NCI-H2196 (cell line): Measurements from ENCODE around the gene APOA5.
"Not testable (repeated sequence)": the region's sequence is repeated elsewhere in the genome, so short reads cannot be mapped to it uniquely, and the experiment has no call there.

Source experiments
- DNase-seq: peaks from one replicate; lab custom pipeline; 2025; ENCODE audit not compliant: unreplicated experiment; lab: John Stamatoyannopoulos, UW

The APOA5 gene

DNA sequence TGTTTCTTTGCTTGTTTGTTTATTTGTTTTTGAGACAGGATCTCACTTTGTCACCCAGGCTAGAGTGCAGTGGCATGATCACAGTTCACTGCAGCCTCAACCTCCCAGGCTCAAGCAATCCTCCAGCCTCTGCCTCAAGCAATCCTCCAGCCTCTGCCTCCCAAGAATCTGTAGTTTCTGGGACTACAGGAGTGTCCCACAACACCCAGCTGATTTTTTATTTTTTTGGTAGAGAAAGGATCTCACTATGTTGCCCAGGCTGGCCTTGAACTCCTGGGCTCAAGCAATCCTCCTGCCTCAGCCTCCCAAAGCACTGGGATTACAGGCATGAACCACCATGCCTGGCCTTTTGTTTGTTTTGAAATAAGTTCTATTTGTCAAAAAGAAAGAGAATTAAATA, 10.0 kb upstream of the APOA5 start:
- not testable (repeated sequence) for DNase-seq

DNA sequence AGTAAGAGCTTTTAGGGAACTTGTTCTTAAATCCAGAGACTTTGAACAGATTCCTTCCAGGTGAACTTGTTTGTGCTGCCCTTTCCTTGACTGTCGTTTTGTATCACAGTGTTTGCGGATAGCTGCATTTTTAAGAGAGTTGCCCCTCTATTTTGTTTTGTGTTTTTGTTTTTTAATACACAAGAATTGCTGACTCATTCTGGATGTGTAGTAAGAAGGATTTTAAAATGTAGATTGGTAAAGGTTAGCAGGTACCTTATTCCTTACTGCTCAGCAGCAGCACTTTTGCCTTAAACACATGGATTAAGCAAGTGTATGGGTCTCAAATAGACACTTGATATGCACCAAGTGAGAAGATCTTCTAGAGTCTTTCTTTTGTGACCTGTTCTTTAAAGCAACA, 8.9 kb upstream of the APOA5 start:
- no peak for DNase-seq

DNA sequence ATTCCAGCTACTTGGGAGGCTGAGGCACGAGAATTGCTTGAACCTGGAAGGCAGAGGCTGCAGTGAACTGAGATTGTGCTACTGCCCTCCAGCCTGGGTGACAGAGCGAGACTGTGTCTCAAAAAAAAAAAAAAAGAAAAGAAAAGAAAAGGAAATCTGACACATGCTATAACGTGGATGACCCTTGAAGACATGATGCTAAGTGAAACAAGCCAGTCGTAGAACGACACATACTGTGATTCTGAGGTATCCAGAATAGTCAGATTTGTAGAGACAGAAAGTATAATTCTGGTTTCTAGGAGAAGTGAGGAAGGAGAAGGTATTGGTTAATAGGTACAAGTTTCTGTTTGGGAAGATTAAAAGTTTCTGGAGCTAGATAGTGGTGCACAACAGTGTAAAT, 6.7 kb upstream of the APOA5 start:
- no peak for DNase-seq

DNA sequence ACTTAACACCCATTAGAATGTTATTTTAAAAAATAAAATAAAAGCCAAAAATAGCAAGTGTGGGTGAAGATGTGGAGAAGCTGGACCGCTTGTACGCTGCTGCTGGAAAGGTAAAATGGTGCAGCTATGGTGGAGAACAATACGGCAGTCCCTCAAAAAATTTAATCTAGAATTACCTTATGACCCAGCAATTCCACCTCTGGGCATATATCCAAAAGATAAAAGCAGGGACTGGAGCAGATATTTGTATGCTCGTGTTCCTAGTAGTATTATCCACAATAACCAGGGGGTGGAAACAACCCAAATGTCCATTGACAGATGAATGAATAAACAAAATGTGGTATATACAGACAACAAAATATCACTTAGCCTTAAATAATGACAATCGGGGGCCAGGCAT, 6.1 kb upstream of the APOA5 start:
- no peak for DNase-seq

DNA sequence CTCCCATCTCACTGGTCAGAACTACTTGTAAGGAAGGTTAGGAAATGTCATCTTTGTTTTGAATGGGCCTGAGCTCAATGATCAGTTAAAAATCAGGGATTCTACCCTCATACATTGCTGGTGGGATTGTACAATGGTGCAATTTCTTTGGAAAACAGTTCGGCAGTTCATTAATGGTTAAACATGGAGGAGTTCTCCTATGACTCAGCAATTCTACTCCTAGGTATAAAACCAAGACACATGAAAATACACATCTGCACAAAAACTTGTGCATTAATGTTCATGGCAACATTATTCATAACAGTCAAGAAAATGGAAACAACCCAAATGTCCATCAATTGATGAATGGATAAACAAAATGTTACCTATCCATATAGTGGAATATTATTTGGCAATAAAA, 4.9 kb upstream of the APOA5 start:
- no peak for DNase-seq

DNA sequence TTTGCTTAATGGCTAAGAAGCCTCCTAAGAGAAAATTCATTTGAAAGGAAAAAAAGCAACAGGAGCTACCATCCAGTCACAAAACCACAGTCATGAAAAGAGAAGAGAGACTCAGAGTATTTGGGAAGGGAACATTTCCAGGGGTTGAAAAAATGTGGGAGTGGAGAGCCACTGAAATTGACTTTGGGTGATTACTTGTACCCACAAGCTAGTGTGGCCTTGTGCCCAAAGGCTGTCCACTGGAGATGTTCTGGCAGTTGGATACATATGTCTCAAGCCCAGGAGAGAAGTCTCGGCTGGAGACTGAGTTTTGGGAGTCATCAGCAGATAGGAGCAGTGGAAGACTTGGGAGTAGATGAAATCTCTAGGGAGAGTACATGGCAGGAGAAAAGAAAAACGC, 3.2 kb upstream of the APOA5 start:
- no peak for DNase-seq

DNA sequence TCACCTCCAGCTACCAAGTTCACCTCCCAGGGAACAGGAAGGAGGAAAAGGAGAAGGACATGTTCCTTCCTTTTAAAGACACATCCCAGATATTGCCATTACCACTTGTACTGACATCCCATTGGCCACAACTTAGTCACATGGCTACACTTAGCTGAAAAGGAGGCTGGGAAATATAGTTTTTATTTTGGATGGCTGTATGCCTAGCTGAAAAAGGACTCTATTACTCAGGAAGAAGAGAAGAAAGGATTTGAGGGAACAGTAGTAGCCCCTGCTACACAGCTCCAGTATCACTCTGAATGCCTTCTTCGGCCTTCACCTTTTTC, 2.1 kb upstream of the APOA5 start:
- DNase-seq = no peak

DNA sequence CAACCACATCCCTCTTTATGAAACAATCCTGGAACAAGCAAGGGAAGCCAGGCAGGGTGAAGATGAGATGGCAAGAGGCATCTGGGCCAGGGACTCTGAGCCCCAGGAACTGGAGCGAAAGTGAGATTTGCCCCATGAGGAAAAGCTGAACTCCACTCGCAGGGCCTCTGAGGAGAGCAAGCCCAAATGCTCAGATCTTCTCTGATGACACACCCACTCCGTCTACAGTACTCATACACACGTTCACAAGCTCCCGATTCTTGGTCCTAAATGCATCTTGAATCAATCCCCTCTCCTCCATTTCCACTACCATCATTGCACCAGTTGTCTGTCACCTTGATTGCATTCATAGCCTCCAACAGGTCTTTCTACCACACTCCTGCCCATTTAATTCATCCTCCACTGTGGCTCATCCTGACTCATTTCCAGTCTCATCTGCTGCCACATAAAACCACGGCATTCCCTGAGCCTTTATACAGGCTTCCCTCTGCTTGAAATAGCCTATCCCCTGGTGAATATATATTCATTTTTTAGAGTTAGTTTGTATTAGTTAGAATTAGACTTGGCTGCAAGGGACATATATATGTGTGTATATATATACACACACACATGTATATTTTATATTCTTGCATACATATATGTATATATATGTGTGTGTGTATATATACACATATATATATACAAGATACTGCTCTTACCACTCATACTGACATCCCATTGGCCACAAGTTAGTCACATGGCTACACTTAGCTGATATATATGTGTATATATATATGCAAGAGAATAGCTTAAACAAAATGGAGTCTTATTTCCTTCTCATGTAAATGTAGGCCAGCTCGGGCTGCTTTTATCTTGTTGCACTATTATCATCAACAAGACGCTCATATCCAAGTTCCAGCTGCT, 1.4 kb upstream of the APOA5 start:
- no peak for DNase-seq

DNA sequence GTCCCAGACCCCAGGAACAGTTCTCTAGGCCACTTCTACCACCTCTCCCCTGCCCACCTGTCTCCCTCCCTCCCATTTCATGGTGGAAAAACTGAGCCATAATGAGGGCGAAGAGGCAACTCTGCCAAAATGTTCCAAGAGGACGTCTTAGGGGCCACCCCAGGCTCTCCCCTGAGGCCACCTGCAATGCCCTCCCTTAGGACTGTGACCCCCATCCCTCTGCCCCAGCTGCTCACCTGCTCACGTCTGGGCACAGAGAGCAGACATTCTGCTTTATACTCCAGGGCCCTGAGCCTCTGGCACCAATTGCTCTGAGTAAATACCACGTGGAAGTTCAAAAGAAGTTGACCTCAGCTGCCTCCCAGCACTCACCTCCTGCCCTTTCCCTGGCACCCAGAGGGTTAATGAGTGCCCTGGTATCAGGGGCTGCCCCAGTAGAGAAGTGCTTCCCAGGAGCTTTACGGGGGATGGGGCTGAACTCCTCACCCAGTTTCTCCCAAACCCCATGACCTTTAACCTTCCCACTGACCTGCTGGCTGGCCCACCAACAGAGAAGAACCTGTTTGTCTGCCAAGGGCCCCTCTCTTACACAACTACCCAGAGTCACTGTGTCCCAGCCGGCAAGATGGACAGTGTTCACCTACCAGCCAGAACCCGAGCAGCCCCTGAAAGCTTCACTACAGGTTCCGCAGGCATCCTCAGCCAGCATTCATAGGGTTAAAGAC, 627 bp upstream of the APOA5 start:
- no peak for DNase-seq

DNA sequence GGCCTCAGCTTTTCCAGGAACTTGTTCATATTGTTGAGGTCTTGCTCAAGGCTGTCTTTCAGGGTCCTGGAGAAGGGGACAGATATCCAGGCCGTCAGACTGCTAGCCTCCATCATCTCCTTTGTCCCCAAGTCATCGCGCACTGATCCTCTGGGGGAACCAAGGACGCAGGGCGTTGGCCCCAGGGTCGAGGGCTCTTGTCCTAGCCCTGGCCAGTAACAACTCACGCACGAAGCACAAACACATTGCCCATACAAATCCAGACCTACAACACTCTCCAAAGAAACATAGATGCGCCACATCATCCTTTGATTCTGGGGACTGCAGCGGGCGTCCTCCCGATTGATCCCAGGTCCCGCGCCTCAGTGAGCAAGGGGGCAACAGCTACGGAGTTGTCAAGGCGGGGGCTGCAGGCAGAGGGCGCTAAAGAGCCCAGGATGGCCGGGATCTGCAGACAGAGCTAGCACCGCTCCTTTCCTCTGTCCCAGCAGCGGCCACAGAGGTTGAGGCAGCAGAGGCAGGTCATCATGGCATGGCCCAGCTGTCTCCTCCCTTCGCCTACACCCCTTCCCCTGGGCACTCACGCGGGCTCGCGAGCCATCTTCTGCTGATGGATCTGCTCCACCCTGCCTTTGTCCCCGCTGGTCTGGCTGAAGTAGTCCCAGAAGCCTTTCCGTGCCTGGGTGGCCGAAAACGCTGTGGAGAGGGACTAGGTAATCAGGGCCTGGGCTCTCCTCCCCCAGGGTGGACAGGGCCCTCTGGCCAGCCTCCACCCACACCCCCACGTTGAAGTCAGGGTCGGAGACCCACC, 472 bp downstream of the APOA5 start:
- DNase-seq = peak; percentile 61

DNA sequence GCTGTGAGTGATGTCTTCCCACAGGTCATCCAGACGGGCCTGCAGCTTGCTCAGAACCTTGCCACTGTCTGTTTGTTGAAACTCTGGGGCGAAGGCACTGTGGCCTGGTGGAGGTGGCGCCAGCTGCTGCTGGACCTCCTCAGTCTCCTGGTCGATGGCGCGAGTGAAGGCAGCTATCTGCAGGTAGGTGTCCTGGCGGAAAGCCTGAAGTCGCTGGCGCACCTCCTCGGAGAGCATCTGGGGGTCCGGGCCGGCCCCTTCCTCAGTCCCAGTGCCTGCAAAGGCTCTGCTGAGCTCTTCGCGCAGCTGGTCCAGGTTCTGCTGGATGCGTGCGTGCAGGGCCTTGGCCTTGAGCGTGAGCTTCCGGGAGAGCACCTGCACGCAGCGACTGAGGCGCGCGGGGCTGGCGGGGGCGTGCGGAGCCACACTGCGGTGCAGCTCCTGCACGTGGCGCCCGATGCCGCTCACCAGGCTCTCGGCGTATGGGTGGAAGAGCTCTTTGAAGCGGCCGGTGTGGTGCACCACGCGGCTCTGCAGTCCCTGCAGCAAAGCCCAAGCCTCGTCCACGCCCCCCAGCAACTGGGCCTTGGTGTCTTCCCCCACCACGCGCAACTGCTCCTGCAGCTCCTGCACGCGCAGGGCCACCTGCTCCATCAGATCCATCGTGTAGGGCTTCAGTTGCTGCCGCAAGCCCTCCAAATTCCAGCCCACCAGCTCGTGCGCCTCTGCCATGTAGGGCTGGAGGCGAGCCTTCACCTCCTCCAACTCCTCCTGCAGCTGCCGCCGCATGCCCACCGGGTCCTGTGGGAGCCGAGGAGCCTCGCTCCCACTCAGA, 1.3 kb downstream of the APOA5 start:
- DNase-seq = no peak

DNA sequence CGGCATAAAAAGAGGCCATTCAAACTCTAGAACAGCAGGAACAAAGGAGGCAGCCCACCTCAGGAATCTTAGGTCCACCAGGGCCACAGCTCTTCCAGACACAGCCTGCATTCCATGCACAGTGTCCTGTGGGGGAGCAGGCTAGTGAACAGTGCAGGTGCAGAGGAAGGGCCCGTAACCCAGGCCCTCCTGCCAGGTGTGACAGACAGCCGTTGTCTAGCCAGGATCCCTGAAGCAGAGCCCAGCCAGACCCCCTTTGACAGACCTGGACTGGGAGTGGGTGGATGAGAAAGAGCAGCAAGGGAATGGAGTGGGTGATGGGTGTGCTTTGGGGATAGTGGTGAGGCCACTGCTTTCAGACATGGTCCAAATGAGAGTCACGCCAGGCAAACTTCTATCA, 2.7 kb downstream of the APOA5 start:
- DNase-seq = no peak

DNA sequence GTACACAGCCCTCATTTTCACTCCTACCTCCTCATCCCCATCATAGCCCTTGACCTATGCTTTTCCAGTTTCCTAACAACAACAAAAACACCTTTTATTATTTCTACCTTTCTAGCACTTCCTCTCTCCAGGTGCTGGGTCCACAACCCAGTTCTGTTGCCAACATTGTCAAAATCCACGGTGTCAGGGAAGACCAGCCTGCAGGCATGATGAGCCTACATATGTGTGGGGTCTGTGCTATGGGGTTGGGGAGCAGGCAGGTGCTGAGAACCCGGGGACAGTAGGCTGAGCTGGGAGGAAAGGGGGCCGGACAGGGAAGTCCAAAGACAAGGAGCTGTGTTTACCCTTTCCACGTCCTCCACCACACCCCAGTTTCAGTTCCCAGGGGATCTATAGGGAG, 3.1 kb downstream of the APOA5 start:
- no peak for DNase-seq

DNA sequence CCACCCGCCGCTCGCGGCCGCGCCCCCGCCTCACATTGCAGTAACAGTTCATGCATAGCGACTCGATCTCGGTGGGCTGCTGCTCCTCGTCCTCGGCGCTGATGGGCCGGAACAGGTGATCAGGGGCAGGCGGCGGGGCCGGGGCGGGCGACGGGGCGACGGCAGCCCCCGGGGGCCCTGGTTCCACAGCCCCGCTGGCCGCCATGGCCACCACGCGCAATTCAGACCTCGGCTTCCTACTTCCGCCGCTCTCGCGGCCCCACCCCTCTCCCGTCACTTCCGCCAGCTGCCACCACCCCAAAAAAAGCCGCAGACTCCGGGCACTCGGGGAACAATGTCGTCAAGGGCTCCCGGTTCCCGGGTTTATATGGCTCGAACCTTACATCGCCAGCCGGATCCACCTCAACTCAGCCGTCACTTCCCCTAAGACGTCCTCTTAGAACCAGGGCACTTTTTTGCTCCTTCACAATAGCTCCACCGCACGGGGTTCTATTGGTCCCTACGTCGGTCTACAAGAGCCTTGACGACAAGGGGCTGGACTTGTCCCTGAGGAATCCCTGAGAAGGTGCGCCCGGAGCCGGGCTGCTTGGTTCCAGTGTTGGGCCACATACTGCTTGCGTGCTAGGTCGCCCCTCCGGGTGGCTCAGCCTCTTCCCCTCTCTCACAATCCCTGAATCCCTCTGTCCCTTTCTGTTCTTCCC, 3.7 kb downstream of the APOA5 start, which contains the start of gene ZPR1:
Gene ZPR1 (minus strand): TSS at position 238 of the 701 bp plus-strand sequence. CDS start 33 bp downstream, at position 205.
- peak; percentile 76 for DNase-seq

DNA sequence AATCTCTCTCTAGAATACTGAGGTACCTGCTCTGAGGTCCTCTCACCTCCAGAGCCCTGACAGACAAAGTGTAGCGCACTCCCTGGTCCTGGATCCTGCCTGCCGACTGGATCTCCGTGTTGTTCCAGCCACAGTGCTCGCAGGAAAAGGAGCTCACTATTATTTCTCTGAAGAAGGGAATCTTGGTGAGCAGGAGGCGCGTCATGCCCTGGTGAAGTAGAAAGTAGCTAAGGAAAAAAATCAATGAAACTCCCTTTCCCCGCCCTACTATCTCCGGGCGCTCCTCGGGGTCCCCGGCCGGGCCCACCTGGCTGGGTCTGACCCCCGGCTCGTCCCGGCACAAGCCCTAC, 4.3 kb downstream of the APOA5 start:
- DNase-seq = no peak

DNA sequence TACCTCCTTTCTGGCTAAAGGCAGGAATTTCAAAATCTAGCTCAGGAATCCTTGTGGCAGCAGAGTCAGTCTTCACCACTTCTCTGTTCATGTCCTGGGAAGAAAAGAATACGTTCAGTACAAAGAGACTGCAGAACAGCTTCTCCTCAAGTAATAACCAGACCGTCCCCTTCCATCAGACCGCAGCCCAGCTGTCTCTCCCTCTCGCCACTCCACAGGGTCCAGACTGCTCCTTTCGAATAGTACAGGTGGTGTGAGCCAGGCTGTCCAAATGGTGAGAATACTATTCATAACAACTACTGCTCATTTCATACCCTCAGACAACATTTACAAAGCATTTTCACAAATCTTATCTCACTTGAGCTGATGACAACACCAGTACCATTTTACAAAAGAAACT, 4.7 kb downstream of the APOA5 start:
- DNase-seq = no peak

DNA sequence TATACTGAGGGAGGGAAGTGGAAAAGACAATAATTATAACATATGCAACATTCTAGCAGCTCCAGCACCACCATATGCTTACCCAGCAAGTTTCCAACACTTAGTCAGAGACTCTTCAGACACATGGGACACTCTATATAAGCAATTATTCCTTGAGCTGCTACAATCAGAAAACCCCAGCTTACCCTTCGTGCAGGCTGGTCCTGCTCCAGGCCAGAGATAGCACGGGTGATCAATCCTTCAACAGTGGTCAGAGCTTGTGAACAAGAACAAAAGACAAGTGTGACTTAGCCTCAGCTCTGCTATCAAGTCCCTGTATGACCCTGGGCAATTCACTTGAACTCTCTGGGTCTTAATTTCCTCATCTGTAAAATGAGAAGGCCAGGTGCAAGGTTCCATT, 5.4 kb downstream of the APOA5 start:
- DNase-seq = no peak

DNA sequence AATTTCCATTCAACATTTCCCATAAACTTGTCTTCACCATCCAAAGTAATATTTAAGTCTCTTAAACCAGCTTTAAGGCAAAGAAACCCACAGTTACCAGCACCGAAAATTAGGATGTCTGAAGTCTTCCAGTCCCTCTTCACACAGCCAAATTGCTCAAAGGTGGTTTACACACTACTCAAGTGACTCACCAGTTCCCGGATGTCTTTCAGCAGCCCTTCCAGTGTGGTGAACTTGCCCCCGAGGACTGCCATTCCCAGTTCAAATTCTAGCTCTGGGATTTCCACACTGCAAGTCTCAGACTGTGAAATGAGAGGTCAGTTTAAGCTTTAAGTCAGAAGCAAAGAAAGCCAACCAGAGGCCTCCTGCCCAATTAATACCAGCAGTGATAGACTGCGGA, 9.0 kb downstream of the APOA5 start:
- DNase-seq = no peak

DNA sequence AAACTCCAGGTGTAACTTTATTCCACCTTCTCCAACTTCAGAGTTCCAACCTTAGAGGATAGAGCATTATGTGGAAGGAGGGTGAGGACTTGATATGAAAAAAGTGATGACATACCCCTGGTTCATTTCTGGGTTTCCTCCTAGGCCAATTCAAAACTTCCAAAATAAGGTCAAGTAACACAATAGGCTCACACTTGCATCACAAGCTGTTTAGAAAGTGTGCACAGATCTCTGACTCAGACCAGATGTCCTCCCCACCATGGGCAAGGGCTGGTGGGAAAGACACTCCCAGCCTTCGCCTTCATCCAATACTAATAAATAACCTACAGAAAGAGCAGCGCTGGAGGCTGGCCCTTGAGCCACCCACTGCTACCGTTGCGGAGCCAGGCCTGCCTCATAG, 13.1 kb downstream of the APOA5 start:
- DNase-seq = no peak

DNA sequence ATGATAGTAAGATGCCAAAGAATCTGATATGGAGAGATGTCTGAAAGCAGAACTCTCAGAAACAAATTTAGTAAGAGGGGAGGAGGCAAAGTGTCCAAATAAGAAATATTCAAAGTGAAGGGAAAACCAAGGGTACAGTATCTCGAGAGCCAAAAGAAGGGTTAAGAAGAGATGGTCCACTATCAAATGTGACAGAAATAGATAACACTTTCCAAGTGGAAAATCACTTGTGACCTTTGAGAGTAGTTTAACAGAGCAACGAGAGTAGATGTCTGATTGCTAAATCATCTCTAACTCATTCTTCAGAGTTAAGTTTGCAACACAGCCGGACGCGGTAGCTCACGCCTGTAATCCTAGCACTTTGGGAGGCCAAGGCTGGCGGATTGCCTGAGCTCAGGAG, 14.6 kb downstream of the APOA5 start:
- no peak for DNase-seq
